Effector memory CD8-positive, alpha-beta T cell (primary cell): ENCODE measurements around the gene SGMS2.

Experiments
- ATAC-seq: fragments of 150-1000 bp; cut with Tn5 transposase; replicated peaks from 2 replicates; pipeline ENCODE4 v1.10.0; 2021; ENCODE audit warnings: mild to moderate bottlenecking, moderate library complexity
- DNase-seq, 3 experiments: peaks; one replicate each; pipeline ENCODE4 v3.0.0; 2021
- H3K27ac Mint-ChIP-seq, 2 donors: one replicate each; pipeline ENCODE4 v1.8.0; 2022; ENCODE audit warnings: mild to moderate bottlenecking in 2 of 2, mixed read lengths in 2 of 2, moderate library complexity in 2 of 2
- H3K27me3 Mint-ChIP-seq, 2 donors: one replicate each; pipeline ENCODE4 v1.8.0; 2022; ENCODE audit warnings: mixed read lengths in 2 of 2
- H3K36me3 Mint-ChIP-seq: one replicate; pipeline ENCODE4 v1.8.0; 2022; ENCODE audit warnings: mild to moderate bottlenecking, moderate library complexity, mixed read lengths; ENCODE audit not compliant: insufficient read depth
- H3K4me1 Mint-ChIP-seq, 2 donors: one replicate each; pipeline ENCODE4 v1.8.0; 2022; ENCODE audit warnings: low read depth in 2 of 2, mixed read lengths in 2 of 2
- H3K4me3 Mint-ChIP-seq, 2 donors: one replicate each; pipeline ENCODE4 v1.8.0; 2022; ENCODE audit warnings: mild to moderate bottlenecking in 2 of 2, mixed read lengths in 2 of 2, moderate library complexity in 2 of 2
- H3K9me3 Mint-ChIP-seq, 2 donors: one replicate each; pipeline ENCODE4 v1.8.0; 2022; ENCODE audit warnings: mixed read lengths in 2 of 2
- total RNA-seq, 9 experiments: gene quantifications; one replicate each; lab custom pipeline; 2026; lab: John Stamatoyannopoulos, UW

The SGMS2 gene
- total RNA-seq = 0 to 2.8 (median 0.07) reads per million in 9 experiments

GRCh38 chr4:107824350-107825071, at the start of gene SGMS2:
SGMS2 (plus strand) TSS chr4:107824932; CDS start chr4:107895554, 70,622 bp downstream.
- Mint-ChIP-seq H3K27me3 (peaks cover 46 to 71% of the 10 kb centered on the region in 2 donors), H3K4me3 (peak within 1 kb of the TSS; percentile 66 to 76), H3K4me1 (peaks cover 10 to 11% of the 10 kb centered on the region in 2 donors), H3K36me3 (no peaks in the 10 kb centered on the region), H3K27ac (no peak within 1 kb of the TSS), H3K9me3 (no peaks in the 10 kb centered on the region)
- DNase-seq (no peak), ATAC-seq (peak; percentile 46)

GRCh38 chr4:107777890-107778289, 46.8 kb upstream of the SGMS2 start:
- Mint-ChIP-seq H3K4me1 (no peaks in the 10 kb centered on the region), H3K4me3 (no peak overlapping the region), H3K27me3 (peaks cover 16 to 61% of the 10 kb centered on the region in 2 donors), H3K36me3 (no peaks in the 10 kb centered on the region), H3K27ac (no peak overlapping the region), H3K9me3 (peaks cover 2 to 7% of the 10 kb centered on the region in 2 donors)
- DNase-seq (no peak), ATAC-seq (no peak)

DNA sequence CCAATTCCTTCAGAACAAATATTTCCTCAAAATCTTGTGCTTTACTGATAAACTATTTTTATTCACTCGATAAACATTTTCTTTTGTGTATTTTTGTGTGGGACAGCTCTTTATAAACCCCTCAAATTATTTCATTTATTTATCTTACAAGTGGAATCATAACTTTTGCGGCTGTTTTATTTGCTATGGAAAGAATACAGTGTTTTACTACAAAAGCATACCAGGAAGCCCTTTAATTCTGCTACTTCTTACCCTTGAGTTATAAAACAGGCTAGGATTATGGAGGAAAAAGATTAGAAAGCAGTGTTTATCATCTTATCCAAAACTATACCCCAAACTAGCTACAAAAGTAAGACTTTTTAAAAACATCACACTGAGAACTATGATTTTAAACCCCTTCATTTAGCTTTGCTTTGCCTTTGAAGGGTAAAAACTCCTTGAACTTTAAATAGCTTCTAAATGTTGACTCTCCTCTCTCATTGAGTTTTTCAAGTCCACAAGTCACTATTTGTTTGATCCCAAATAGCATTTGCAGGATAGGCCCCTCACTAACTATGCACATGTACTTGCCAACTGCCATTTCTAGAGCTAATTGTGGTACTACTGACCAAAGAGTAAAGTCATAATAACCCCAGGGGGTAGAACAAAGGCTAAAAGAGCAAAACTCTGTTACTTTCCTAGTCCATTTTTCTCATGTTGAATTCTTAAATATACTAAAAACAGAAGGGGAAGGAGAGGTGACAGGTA, 45.8 kb upstream of the SGMS2 start:
- no peak for ATAC-seq

DNA sequence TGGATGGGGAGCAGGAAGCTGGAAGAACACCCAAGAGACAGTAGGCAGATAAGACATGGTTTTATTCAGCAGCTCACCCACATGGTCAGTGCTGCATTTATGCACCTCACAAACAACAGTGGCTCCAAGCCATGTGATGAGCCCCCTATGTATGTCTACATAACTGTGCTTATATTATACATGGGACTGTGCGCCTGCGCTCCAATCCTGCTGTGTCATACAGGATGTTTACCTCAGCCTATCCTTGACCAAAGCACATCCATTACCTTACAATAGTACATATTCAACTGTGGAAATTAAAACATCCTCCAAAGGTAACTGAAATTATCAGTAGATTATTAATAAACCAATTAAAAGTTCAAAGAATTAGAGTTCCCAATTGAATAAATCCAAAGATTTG, 44.1 kb upstream of the SGMS2 start:
- H3K27me3 Mint-ChIP-seq = peaks cover 16 to 44% of the 10 kb centered on the region in 2 donors
- H3K27ac Mint-ChIP-seq = no peak overlapping the region
- H3K4me1 Mint-ChIP-seq = no peaks in the 10 kb centered on the region
- ATAC-seq (no peak), DNase-seq (no peak)
- no peak overlapping the region for H3K4me3 Mint-ChIP-seq
- H3K36me3 Mint-ChIP-seq = no peaks in the 10 kb centered on the region
- H3K9me3 Mint-ChIP-seq = peaks cover 2 to 7% of the 10 kb centered on the region in 2 donors

More for the DNA sequence above, 45.8 kb upstream of the SGMS2 start:
- H3K9me3 Mint-ChIP-seq = peaks cover 2 to 7% of the 10 kb centered on the region in 2 donors
- H3K27me3 Mint-ChIP-seq = peaks cover 16 to 53% of the 10 kb centered on the region in 2 donors
- no peaks in the 10 kb centered on the region for H3K36me3 Mint-ChIP-seq
- no peak for DNase-seq
- H3K4me3 Mint-ChIP-seq = no peak overlapping the region
- H3K4me1 Mint-ChIP-seq = no peaks in the 10 kb centered on the region
- no peak overlapping the region for H3K27ac Mint-ChIP-seq

- Mint-ChIP-seq H3K9me3 (no peaks in the 10 kb centered on the region), H3K27me3 (peaks cover 15 to 19% of the 10 kb centered on the region in 2 donors), H3K4me3 (no peak overlapping the region), H3K36me3 (no peaks in the 10 kb centered on the region), H3K4me1 (no peaks in the 10 kb centered on the region), H3K27ac (no peak overlapping the region)
- DNase-seq = no peak
- no peak for ATAC-seq
Observed at GRCh38 chr4:107791902-107792301, 32.8 kb upstream of the SGMS2 start.

GRCh38 chr4:107792711-107793110, 32.0 kb upstream of the SGMS2 start:
- H3K27me3 Mint-ChIP-seq = peaks cover 15 to 26% of the 10 kb centered on the region in 2 donors
- H3K27ac Mint-ChIP-seq = no peak overlapping the region
- H3K36me3 Mint-ChIP-seq = no peaks in the 10 kb centered on the region
- no peak overlapping the region for H3K4me3 Mint-ChIP-seq
- no peaks in the 10 kb centered on the region for H3K4me1 Mint-ChIP-seq
- ATAC-seq (no peak), DNase-seq (no peak)
- no peaks in the 10 kb centered on the region for H3K9me3 Mint-ChIP-seq

DNA sequence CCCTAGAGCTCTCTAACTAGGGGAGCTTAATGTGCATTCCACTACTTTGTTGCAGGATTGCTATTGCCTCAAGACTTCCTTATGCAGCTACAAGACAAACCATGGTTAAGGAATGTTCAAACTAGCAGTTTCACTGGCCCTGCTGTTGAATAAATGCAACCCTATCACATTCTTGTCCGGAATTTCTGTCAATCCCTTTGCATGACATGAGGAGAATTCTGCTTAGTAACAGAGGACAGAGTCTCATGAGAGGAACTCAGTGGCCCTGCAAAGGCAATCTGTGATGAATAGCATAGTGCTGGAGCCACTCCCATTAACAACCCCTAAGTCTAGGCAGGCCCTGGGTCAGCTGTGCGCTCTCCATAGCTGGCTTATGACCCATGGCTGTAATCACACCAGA, 30.7 kb upstream of the SGMS2 start:
- Mint-ChIP-seq H3K9me3 (no peaks in the 10 kb centered on the region), H3K4me1 (no peaks in the 10 kb centered on the region), H3K4me3 (no peak overlapping the region), H3K36me3 (no peaks in the 10 kb centered on the region), H3K27ac (no peak overlapping the region), H3K27me3 (peaks cover 21 to 35% of the 10 kb centered on the region in 2 donors)
- DNase-seq (no peak), ATAC-seq (no peak)

- DNase-seq (no peak), ATAC-seq (no peak)
- H3K27ac Mint-ChIP-seq = no peak overlapping the region
- H3K4me1 Mint-ChIP-seq = no peaks in the 10 kb centered on the region
- H3K27me3 Mint-ChIP-seq = peaks cover 43 to 71% of the 10 kb centered on the region in 2 donors
- no peaks in the 10 kb centered on the region for H3K36me3 Mint-ChIP-seq
- H3K9me3 Mint-ChIP-seq = peaks cover 0 to 1% of the 10 kb centered on the region in 2 donors
- no peak overlapping the region for H3K4me3 Mint-ChIP-seq
Observed at GRCh38 chr4:107799669-107800450, 24.9 kb upstream of the SGMS2 start.

DNA sequence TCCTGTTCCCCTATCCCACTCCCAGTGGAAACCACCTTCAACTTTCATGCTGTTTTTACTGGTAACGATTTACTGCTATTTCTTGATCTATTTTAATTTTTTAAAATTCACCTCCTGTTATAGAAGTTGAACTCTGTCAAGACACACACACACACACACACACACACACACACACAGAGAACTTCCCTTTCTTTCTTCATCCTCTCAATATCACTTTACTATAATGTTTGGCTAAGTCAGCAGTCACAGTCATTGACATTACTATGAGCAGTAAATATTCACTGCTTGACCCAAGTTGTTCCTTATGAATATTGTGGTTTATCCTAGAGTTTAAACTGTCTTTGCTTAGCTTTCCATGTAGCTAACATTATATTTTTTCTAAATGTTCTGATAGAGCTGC, 24.0 kb upstream of the SGMS2 start:
- ATAC-seq = no peak
- no peak overlapping the region for H3K27ac Mint-ChIP-seq
- no peaks in the 10 kb centered on the region for H3K4me1 Mint-ChIP-seq
- no peaks in the 10 kb centered on the region for H3K36me3 Mint-ChIP-seq
- peaks cover 0 to 1% of the 10 kb centered on the region in 2 donors for H3K9me3 Mint-ChIP-seq
- no peak for DNase-seq
- H3K4me3 Mint-ChIP-seq = no peak overlapping the region
- peaks cover 39 to 64% of the 10 kb centered on the region in 2 donors for H3K27me3 Mint-ChIP-seq

- no peak overlapping the region for H3K27ac Mint-ChIP-seq
- DNase-seq = no peak
- no peak for ATAC-seq
- H3K4me1 Mint-ChIP-seq = no peaks in the 10 kb centered on the region
- H3K27me3 Mint-ChIP-seq = peaks cover 39 to 55% of the 10 kb centered on the region in 2 donors
- H3K36me3 Mint-ChIP-seq = no peaks in the 10 kb centered on the region
- H3K4me3 Mint-ChIP-seq = no peak overlapping the region
- peaks cover 0 to 1% of the 10 kb centered on the region in 2 donors for H3K9me3 Mint-ChIP-seq
Observed at GRCh38 chr4:107801766-107802211, 22.9 kb upstream of the SGMS2 start.

DNA sequence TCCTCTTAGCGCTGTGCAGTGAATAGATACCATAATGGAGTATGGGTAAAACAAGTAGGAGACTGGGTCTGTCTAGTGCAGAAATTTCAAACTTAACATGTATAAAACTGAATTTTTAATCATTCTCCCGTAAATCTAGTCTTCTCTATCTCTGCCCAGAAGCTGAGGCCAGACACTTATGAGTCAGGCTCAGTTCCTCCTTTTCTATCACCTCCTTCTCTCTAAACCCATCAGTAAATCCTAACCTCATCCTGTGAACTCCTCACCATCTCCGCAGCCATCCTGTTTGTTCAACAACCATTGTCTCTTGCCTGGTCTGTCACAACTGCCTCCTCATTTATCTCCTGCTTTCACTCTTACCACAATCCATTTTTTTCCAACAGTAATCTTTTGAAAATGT, 19.8 kb upstream of the SGMS2 start:
- H3K4me1 Mint-ChIP-seq = no peaks in the 10 kb centered on the region
- H3K36me3 Mint-ChIP-seq = no peaks in the 10 kb centered on the region
- peaks cover 34 to 48% of the 10 kb centered on the region in 2 donors for H3K27me3 Mint-ChIP-seq
- DNase-seq = no peak
- ATAC-seq = no peak
- H3K27ac Mint-ChIP-seq = no peak overlapping the region
- H3K4me3 Mint-ChIP-seq = no peak overlapping the region
- peaks cover 0 to 1% of the 10 kb centered on the region in 2 donors for H3K9me3 Mint-ChIP-seq

DNA sequence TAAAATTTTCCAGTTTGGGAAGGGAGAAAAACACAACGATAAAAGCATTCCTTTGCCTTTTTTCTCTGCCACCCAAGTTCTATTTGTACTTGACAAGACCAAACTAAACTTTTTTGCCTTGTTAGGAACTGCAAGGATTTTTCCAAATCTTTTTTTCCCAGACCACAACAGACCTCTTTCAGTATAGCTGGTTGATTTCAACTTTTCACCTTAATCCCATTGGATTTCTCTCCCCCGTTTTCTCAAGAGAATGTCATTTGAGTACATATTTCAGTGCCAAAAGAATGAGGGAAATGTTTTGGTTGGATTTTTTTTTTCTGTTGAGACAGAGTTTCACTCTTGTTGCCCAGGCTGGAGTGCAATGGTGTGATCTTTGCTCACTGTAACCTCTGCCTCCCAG, 18.5 kb upstream of the SGMS2 start:
- Mint-ChIP-seq H3K4me3 (no peak overlapping the region), H3K9me3 (peaks cover 0 to 1% of the 10 kb centered on the region in 2 donors), H3K4me1 (no peaks in the 10 kb centered on the region), H3K36me3 (no peaks in the 10 kb centered on the region), H3K27ac (no peak overlapping the region), H3K27me3 (peaks cover 34 to 43% of the 10 kb centered on the region in 2 donors)
- DNase-seq = no peak
- no peak for ATAC-seq

DNA sequence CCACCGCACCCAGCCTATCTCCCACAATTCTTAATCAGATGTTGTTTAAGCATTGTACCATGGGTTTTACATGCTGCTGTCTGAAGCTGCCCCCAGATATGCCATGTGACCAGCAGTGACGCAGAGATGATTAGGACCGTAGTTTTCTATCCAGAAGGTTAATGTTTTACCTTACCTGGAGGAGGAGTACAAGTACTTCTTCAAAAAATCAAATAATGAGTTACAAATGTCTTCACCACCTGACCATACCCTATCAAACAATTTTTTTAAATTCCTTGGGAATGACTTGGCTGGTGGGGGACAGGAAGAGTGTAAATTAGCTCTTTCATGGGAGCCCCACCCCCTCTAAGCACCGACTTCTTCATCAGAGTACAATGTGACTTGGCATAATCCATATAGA, 16.2 kb upstream of the SGMS2 start:
- H3K4me3 Mint-ChIP-seq = no peak overlapping the region
- peaks cover 0 to 1% of the 10 kb centered on the region in 2 donors for H3K9me3 Mint-ChIP-seq
- H3K36me3 Mint-ChIP-seq = no peaks in the 10 kb centered on the region
- no peak for ATAC-seq
- peaks cover 24 to 31% of the 10 kb centered on the region in 2 donors for H3K27me3 Mint-ChIP-seq
- no peaks in the 10 kb centered on the region for H3K4me1 Mint-ChIP-seq
- H3K27ac Mint-ChIP-seq = no peak overlapping the region
- DNase-seq = no peak
